H9 (cell line): ENCODE data around the gene AWAT2. TPM values are rescaled to one million over a fixed set of nuclear protein-coding genes. Genes with fewer than 3 reads are reported as not detected.

Experiments used
- DNase-seq: peaks from one replicate; pipeline ENCODE4 v3.0.0-alpha.2; 2017
- H2AFZ ChIP-seq: one replicate; pipeline ENCODE4 v1.6.1; 2013; ENCODE audit warnings: mild to moderate bottlenecking, low read length, control low read depth, moderate library complexity
- H2AK5ac ChIP-seq: 2 replicates; pipeline ENCODE4 v1.6.1; 2013; ENCODE audit warnings: low read length, control low read depth, mixed read lengths; ENCODE audit not compliant: insufficient read length
- H2BK120ac ChIP-seq: one replicate; pipeline ENCODE4 v1.6.1; 2013; ENCODE audit warnings: low read depth, mild to moderate bottlenecking, low read length, control low read depth, inconsistent platforms; ENCODE audit not compliant: poor library complexity, severe bottlenecking
- H2BK12ac ChIP-seq: 2 replicates; pipeline ENCODE4 v1.6.1; 2013; ENCODE audit warnings: low read length, control low read depth, mixed read lengths, low read depth; ENCODE audit not compliant: insufficient read length
- H2BK15ac ChIP-seq: 2 replicates; pipeline ENCODE4 v1.6.1; 2013; ENCODE audit warnings: low read depth, low read length, control low read depth
- H2BK20ac ChIP-seq: one replicate; pipeline ENCODE4 v1.6.1; 2013; ENCODE audit warnings: low read depth, mild to moderate bottlenecking, low read length, control low read depth, inconsistent platforms; ENCODE audit not compliant: poor library complexity, severe bottlenecking
- H2BK5ac ChIP-seq: 2 replicates; pipeline ENCODE4 v1.6.1; 2013; ENCODE audit warnings: low read length, control low read depth, mixed read lengths; ENCODE audit not compliant: insufficient read length
- H3K14ac ChIP-seq: 2 replicates; pipeline ENCODE4 v1.6.1; 2013; ENCODE audit warnings: low read length, control low read depth; ENCODE audit not compliant: insufficient read depth
- H3K18ac ChIP-seq: 2 replicates; pipeline ENCODE4 v1.6.1; 2013; ENCODE audit warnings: low read depth, mild to moderate bottlenecking, mixed read lengths, low read length, control low read depth; ENCODE audit not compliant: insufficient read length
- H3K23ac ChIP-seq: 2 replicates; pipeline ENCODE4 v1.6.1; 2013; ENCODE audit warnings: low read length, control low read depth, mixed read lengths, low read depth; ENCODE audit not compliant: insufficient read length
- H3K23me2 ChIP-seq: 2 replicates; pipeline ENCODE4 v1.6.1; 2013; ENCODE audit warnings: low read depth, mild to moderate bottlenecking, mixed read lengths, low read length, control low read depth; ENCODE audit not compliant: insufficient read length, poor library complexity, severe bottlenecking
- H3K27ac ChIP-seq: 2 replicates; pipeline ENCODE4 v1.5.1; 2013; ENCODE audit warnings: low read length, control low read depth, mixed read lengths, low read depth; ENCODE audit not compliant: insufficient read length
- H3K27me3 ChIP-seq: 2 replicates; pipeline ENCODE4 v1.6.1; 2013; ENCODE audit warnings: low read length, control low read depth, inconsistent platforms; ENCODE audit not compliant: insufficient read depth
- H3K4ac ChIP-seq: 2 replicates; pipeline ENCODE4 v1.6.1; 2013; ENCODE audit warnings: low read depth, mild to moderate bottlenecking, control low read depth, inconsistent platforms, low read length, moderate library complexity
- H3K4me1 ChIP-seq: 2 replicates; pipeline ENCODE4 v1.6.1; 2013; ENCODE audit warnings: low read length, control low read depth, inconsistent platforms; ENCODE audit not compliant: insufficient read depth
- H3K4me2 ChIP-seq: 2 replicates; pipeline ENCODE4 v1.6.1; 2013; ENCODE audit warnings: low read length, control low read depth, mixed read lengths; ENCODE audit not compliant: insufficient read length, insufficient read depth
- H3K56ac ChIP-seq: 2 replicates; pipeline ENCODE4 v1.6.1; 2013; ENCODE audit warnings: low read depth, mild to moderate bottlenecking, mixed read lengths, low read length, control low read depth; ENCODE audit not compliant: insufficient read length
- H3K79me1 ChIP-seq: 2 replicates; pipeline ENCODE4 v1.6.1; 2013; ENCODE audit warnings: low read depth, mild to moderate bottlenecking, moderate library complexity, low read length, control low read depth, inconsistent platforms; ENCODE audit not compliant: insufficient read depth, poor library complexity, severe bottlenecking
- H3K79me2 ChIP-seq: 2 replicates; pipeline ENCODE4 v1.6.1; 2013; ENCODE audit warnings: low read length, control low read depth, inconsistent platforms; ENCODE audit not compliant: insufficient read depth
- H3K9ac ChIP-seq: 2 replicates; pipeline ENCODE4 v1.6.1; 2013; ENCODE audit warnings: low read length, control low read depth, mixed read lengths; ENCODE audit not compliant: insufficient read length; ENCODE audit errors: extremely low read depth
- H3K9me3 ChIP-seq: one replicate; pipeline ENCODE4 v1.6.1; 2013; ENCODE audit warnings: low read depth, low read length, inconsistent platforms; ENCODE audit not compliant: control insufficient read depth
- H3T11ph ChIP-seq: one replicate; pipeline ENCODE4 v1.6.1; 2013; ENCODE audit warnings: mild to moderate bottlenecking, low read length, control low read depth, inconsistent platforms
- H4K20me1 ChIP-seq: one replicate; pipeline ENCODE4 v1.6.1; 2013; ENCODE audit not compliant: control insufficient read depth, insufficient read length, insufficient read depth
- H4K5ac ChIP-seq: 2 replicates; pipeline ENCODE4 v1.6.1; 2013; ENCODE audit warnings: low read depth, mild to moderate bottlenecking, mixed read lengths, low read length, control low read depth; ENCODE audit not compliant: insufficient read length
- H4K8ac ChIP-seq: replicated peaks from 2 replicates; pipeline ENCODE4 v1.6.1; 2013; ENCODE audit warnings: low read length, control low read depth, mixed read lengths, low read depth; ENCODE audit not compliant: insufficient read length
- H4K91ac ChIP-seq: 2 replicates; pipeline ENCODE4 v1.6.1; 2013; ENCODE audit warnings: low read depth, mild to moderate bottlenecking, moderate library complexity, mixed read lengths, low read length, control low read depth; ENCODE audit not compliant: insufficient read length
- H3K27ac Mint-ChIP-seq, 3 experiments: 2 replicates in 2 of 3; 3 replicates in 1 of 3; pipeline ENCODE4 v1.8.0; 2020 to 2021; ENCODE audit warnings: mixed read lengths in 3 of 3, mild to moderate bottlenecking in 1 of 3, moderate library complexity in 1 of 3
- H3K27me3 Mint-ChIP-seq: 2 replicates; pipeline ENCODE4 v1.8.0; 2021; ENCODE audit warnings: low read depth, mild to moderate bottlenecking, moderate library complexity, mixed read lengths
- H3K36me3 Mint-ChIP-seq, 3 experiments: 2 replicates in 2 of 3; 3 replicates in 1 of 3; pipeline ENCODE4 v1.8.0; 2020 to 2021; ENCODE audit warnings: low read depth in 3 of 3, mixed read lengths in 3 of 3; ENCODE audit not compliant: insufficient read depth in 1 of 3
- H3K4me1 Mint-ChIP-seq, 2 experiments: 2 replicates each; pipeline ENCODE4 v1.8.0; 2020; ENCODE audit warnings: mixed read lengths in 2 of 2
- H3K4me3 Mint-ChIP-seq, 2 experiments: 2 replicates in 1 of 2; 3 replicates in 1 of 2; pipeline ENCODE4 v1.8.0; 2020 to 2021; ENCODE audit warnings: mild to moderate bottlenecking in 2 of 2, mixed read lengths in 2 of 2, moderate library complexity in 1 of 2
- H3K9me3 Mint-ChIP-seq, 2 experiments: 2 replicates in 1 of 2; 3 replicates in 1 of 2; pipeline ENCODE4 v1.8.0; 2020; ENCODE audit warnings: mild to moderate bottlenecking in 2 of 2, mixed read lengths in 2 of 2, moderate library complexity in 1 of 2
- CTCF ChIP-seq: fragments of 200-600 bp; sonication (generic); conservative IDR thresholded peaks from 3 replicates; pipeline ENCODE4 v1.8.0; 2021; ENCODE audit warnings: antibody characterized with exemption, mild to moderate bottlenecking
- WGBS: extraction: QIAGEN DNeasy Blood & Tissue Kit; methylation state at CpG from one replicate; pipeline ENCODE4 v1.1.7; 2013; ENCODE audit warnings: missing lambda C conversion rate, low lambda C conversion rate, mixed read lengths; ENCODE audit not compliant: insufficient read length; ENCODE audit errors: extremely low coverage; 5-methylcytosine and 5-hydroxymethylcytosine counted together
- total RNA-seq: library from RNA; stranded (reverse); gene quantifications from 2 replicates; pipeline ENCODE4 v1.2.1, GENCODE V29; 2021

Gene AWAT2
- total RNA-seq, 1 experiment from 2014 or later, result not detected

DNA sequence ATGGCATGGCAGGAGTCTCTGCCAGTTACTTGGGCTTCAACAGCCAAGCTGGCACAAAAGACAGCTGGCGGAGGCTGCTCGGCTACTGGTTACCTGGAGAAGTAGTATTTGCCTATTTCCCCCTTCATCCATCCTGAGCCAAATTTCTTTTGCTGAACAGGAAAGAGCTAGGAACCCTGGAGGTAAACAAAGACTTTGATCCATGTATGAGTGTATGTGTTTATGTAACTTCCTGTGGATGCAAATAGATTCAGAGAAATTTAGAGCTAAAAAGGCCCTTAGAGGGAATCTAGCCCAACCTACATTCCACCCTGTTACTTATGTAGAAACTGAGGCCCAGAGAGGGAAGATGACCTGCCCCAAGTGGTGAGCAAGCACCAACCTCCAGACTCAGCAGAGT, 11.2 kb downstream of the AWAT2 start:
- H3K56ac ChIP-seq, result no peak overlapping the region
- no peak for TF ChIP-seq CTCF
- H3K23me2 ChIP-seq, result no peaks in the 10 kb centered on the region
- DNase-seq, result no peak
- no peak overlapping the region for H3K4me2 ChIP-seq
- H2BK5ac ChIP-seq, result no peak overlapping the region
- no peak overlapping the region for H3K9ac ChIP-seq
- no peak overlapping the region for H2BK12ac ChIP-seq
- peaks cover 57% of the 10 kb centered on the region for H3K9me3 ChIP-seq
- no peak overlapping the region for H2AFZ ChIP-seq
- H2BK15ac ChIP-seq, result no peak overlapping the region
- no peak overlapping the region for H3K18ac ChIP-seq
- no peaks in the 10 kb centered on the region for H3K79me1 ChIP-seq
- H3K4me1 Mint-ChIP-seq, result peaks cover 5% of the 10 kb centered on the region in 2 experiments
- no peaks in the 10 kb centered on the region for H4K20me1 ChIP-seq
- no peak overlapping the region for H3K14ac ChIP-seq
- H4K8ac ChIP-seq, result no peak overlapping the region
- H3K4ac ChIP-seq, result no peak overlapping the region
- H3K27me3 ChIP-seq, result no peaks in the 10 kb centered on the region
- H3K27me3 Mint-ChIP-seq, result peaks cover 2% of the 10 kb centered on the region; the same call in 1 of the 2 replicates
- WGBS, result no CpG with 5 or more reads among the region's 2 CpGs
- no peaks in the 10 kb centered on the region for H3K4me1 ChIP-seq
- H3K27ac Mint-ChIP-seq, result no peak overlapping the region
- H3K79me2 ChIP-seq, result no peaks in the 10 kb centered on the region
- H3K9me3 Mint-ChIP-seq, result peaks cover 66 to 71% of the 10 kb centered on the region in 2 experiments
- no peak overlapping the region for H4K91ac ChIP-seq
- no peak overlapping the region for H3T11ph ChIP-seq
- H3K36me3 Mint-ChIP-seq, result peaks cover 0 to 18% (median 5%) of the 10 kb centered on the region in 3 experiments; a peak in 4 of 7 replicates
- H2BK20ac ChIP-seq, result no peak overlapping the region
- H2BK120ac ChIP-seq, result no peak overlapping the region
- H3K4me3 Mint-ChIP-seq, result no peak overlapping the region
- H4K5ac ChIP-seq, result no peak overlapping the region
- H2AK5ac ChIP-seq, result no peak overlapping the region
- no peak overlapping the region for H3K23ac ChIP-seq
- no peak overlapping the region for H3K27ac ChIP-seq
